Activated CD8-positive, alpha-beta T cell treated with anti-CD3 and anti-CD28 coated beads for 36 hours (primary cell): ENCODE measurements around the gene GABARAPL1. TPM values are rescaled to one million over a fixed set of nuclear protein-coding genes. Genes with fewer than 3 reads are reported as not detected.

Experiments used
- ATAC-seq: fragments of 200-7000 bp; cut with Tn5 transposase; one replicate; pipeline ENCODE4 v1.10.0; 2021; ENCODE audit warnings: mild to moderate bottlenecking, moderate library complexity
- CTCF ChIA-PET: fragments of 350-600 bp; sonication (Branson Sonifier 250); formaldehyde crosslinking; loops from one replicate; lab custom pipeline; 2021; ENCODE audit warnings: antibody characterized with exemption; lab: Charles Lee
- POLR2A ChIA-PET: fragments of 350-600 bp; sonication (Branson Sonifier 250); formaldehyde crosslinking; loops from one replicate; lab custom pipeline; 2021; ENCODE audit warnings: antibody characterized with exemption; lab: Charles Lee
- DNase-seq: peaks from one replicate; pipeline ENCODE4 v3.0.0-alpha.2; 2020
- H3K27ac Mint-ChIP-seq: one replicate; pipeline ENCODE4 v1.8.0; 2021; ENCODE audit warnings: mild to moderate bottlenecking, mixed read lengths
- H3K27me3 Mint-ChIP-seq: one replicate; pipeline ENCODE4 v1.8.0; 2021; ENCODE audit warnings: mixed read lengths
- H3K36me3 Mint-ChIP-seq: one replicate; pipeline ENCODE4 v1.8.0; 2021; ENCODE audit warnings: low read depth, mixed read lengths
- H3K4me1 Mint-ChIP-seq: one replicate; pipeline ENCODE4 v1.8.0; 2021; ENCODE audit warnings: low read depth, mixed read lengths
- H3K4me3 Mint-ChIP-seq: one replicate; pipeline ENCODE4 v1.8.0; 2021; ENCODE audit warnings: mild to moderate bottlenecking, moderate library complexity, mixed read lengths
- H3K9me3 Mint-ChIP-seq: one replicate; pipeline ENCODE4 v1.8.0; 2021; ENCODE audit warnings: mixed read lengths
- CTCF ChIP-seq: fragments of 200-600 bp; IDR thresholded peaks from one replicate; pipeline ENCODE4 v1.8.0; 2022; ENCODE audit warnings: antibody characterized with exemption, mild to moderate bottlenecking
- intact Hi-C: fragments of 100-400 bp; cut with micrococcal nuclease; formaldehyde crosslinking; loops from one replicate; pipeline ENCODE4 v1.10.0; 2022
- total RNA-seq, 2 experiments: library from RNA; stranded (reverse); gene quantifications; one replicate each; pipeline ENCODE4 v1.2.3, GENCODE V29; 2021

The GABARAPL1 gene
- total RNA-seq, 2 experiments from 2014 or later = 6.9 to 7.5 TPM

- peaks cover 1% of the 10 kb centered on the region for H3K36me3 Mint-ChIP-seq
- intact Hi-C loops = no loop called here
- no peak overlapping the region for H3K4me3 Mint-ChIP-seq
- H3K27me3 Mint-ChIP-seq = no peaks in the 10 kb centered on the region
- ATAC-seq = no peak
- H3K27ac Mint-ChIP-seq = no peak overlapping the region
- TF ChIP-seq CTCF = no peak
- DNase-seq = no peak
- POLR2A ChIA-PET = no interaction called here
- H3K4me1 Mint-ChIP-seq = peaks cover 13% of the 10 kb centered on the region
- CTCF ChIA-PET = no interaction called here
- peaks cover 1% of the 10 kb centered on the region for H3K9me3 Mint-ChIP-seq
These were observed 59.8 kb downstream of the GABARAPL1 start for GRCh38 chr12:10272467-10272866.

Other genes with a start within 250 kb of the GABARAPL1 start
- gene CLEC12A, start 241.5 kb upstream of the GABARAPL1 start, total RNA-seq = under 1 TPM; 0.47 TPM
- not detected for gene CLEC1B, start 213.8 kb upstream of the GABARAPL1 start, total RNA-seq
- not detected for gene CLEC12B, start 202.2 kb upstream of the GABARAPL1 start, total RNA-seq
- gene CLEC9A, start 182.2 kb upstream of the GABARAPL1 start, total RNA-seq = not detected
- not detected for gene CLEC1A, start 113.9 kb upstream of the GABARAPL1 start, total RNA-seq
- not detected for gene CLEC7A, start 82.7 kb upstream of the GABARAPL1 start, total RNA-seq
- not detected for gene OLR1, start 40.7 kb upstream of the GABARAPL1 start, total RNA-seq
- not detected for gene TMEM52B, start 33.8 kb upstream of the GABARAPL1 start, total RNA-seq
- gene KLRD1, start 95.0 kb downstream of the GABARAPL1 start, total RNA-seq = 10 to 100 TPM in 1 of 2 experiments, 1 to 10 TPM in 1; 6.9 to 10.8 TPM
- 100 to 1,000 TPM; 111 to 112 TPM for gene KLRK1, start 177.2 kb downstream of the GABARAPL1 start, total RNA-seq
- gene KLRC4, start 196.9 kb downstream of the GABARAPL1 start, total RNA-seq = 1 to 10 TPM; 2.9 to 3.7 TPM
- gene KLRC3, start 207.7 kb downstream of the GABARAPL1 start, total RNA-seq = 1 to 10 TPM; 2.0 to 2.8 TPM
- gene KLRC2, start 223.1 kb downstream of the GABARAPL1 start, total RNA-seq = 1 to 10 TPM; 2.5 to 2.6 TPM
- 1 to 10 TPM; 5.3 to 7.2 TPM for gene KLRC1, start 240.5 kb downstream of the GABARAPL1 start, total RNA-seq